ENCODE data around the gene LRPAP1.

GRCh38 chr4:3464349-3464905 is 67.8 kb downstream of the LRPAP1 start:
- TF ChIP-seq CTCF (IDR thresholded peaks at IDR 0.05) (no peak), POLR2A (IDR thresholded peaks at IDR 0.05) (no peak)
